ENCODE results near the gene LYZL6. TPM values are rescaled to one million over a fixed set of nuclear protein-coding genes. Genes with fewer than 3 reads are reported as not detected.
"Not testable (repeated sequence)": the region's sequence is repeated elsewhere in the genome, so short reads cannot be mapped to it uniquely, and the experiment has no call there.

Gene LYZL6
- total RNA-seq, 1 experiment from 2014 or later, result not detected

- H3K27me3 ChIP-seq, result no peaks in the 10 kb centered on the region
- H3K36me3 ChIP-seq, result no peaks in the 10 kb centered on the region
- no peaks in the 10 kb centered on the region for H3K9me3 ChIP-seq
- H3K4me3 ChIP-seq, result no peak overlapping the region
- no peak for DNase-seq
Measured at GRCh38 chr17:35898283-35899070, 45.0 kb downstream of the LYZL6 start.

DNA sequence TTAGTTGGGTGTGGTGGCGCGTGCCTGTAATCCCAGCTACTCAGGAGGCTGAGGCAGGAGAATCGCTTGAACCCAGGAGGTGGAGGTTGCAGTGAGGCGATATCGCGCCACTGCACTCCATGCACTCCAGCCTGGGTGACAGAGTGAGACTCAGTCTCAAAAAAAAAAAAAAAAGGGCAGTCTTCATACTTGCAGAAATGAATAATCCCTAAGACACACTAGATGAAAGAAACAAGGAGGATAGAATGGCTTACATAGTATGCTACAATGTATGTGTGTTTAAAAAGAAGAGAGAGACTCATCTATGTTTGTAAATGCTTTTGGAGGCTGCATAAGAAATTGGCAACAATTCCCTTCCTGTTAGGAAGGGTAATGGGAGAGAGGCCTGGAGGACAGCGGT is 45.7 kb downstream of the LYZL6 start:
- not testable (repeated sequence) for H3K27me3 ChIP-seq, H3K4me3 ChIP-seq, H3K9me3 ChIP-seq, DNase-seq, H3K36me3 ChIP-seq

DNA sequence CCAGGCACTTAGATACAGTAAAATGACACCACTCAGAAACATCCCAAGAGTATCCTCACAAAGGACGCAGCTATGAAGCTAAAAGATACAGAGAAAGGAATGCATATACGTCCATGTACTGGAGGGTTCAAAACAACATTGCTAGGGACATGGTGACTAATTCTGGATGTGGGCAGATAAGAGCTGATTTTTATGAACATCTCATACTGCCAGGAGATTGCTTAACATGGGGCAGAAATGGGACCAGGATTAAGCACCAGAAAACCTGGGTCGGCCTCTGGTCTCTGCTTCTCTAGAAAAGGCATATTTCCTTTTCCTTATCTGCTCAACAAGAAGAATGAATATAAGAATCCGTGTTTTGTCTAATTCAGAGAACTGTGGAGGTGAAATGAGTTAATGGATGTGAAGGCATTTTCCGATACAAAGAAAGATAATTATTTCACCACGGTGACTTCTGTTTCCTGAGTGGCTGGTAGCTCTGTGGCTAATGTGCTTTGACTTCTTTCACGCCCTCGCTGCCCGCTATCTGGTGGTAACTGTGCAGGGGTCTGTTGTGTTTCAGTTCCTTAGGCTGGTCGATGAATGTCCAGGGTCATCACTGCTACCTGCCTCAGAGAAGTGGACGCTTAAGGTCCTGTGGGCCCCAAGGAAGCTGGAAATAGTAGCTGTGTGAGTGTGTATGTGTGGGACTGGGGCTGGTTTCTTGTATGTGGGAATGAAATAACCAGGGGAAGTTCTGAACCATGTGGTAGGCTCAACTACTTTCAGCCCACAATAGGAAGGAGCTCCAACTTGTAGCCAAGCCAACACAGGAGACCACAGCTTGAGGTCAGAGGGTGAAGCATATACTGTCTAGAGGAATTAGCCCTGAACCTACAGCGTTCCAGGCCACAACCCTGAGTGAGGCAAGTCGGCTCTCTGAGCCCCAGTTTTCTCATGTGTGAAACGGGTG is 47.6 kb downstream of the LYZL6 start:
- no peak for DNase-seq
- no peaks in the 10 kb centered on the region for H3K9me3 ChIP-seq
- H3K36me3 ChIP-seq, result no peaks in the 10 kb centered on the region
- no peak overlapping the region for H3K4me3 ChIP-seq
- H3K27me3 ChIP-seq, result no peaks in the 10 kb centered on the region

- H3K4me3 ChIP-seq, result no peak overlapping the region
- H3K27me3 ChIP-seq, result no peaks in the 10 kb centered on the region
- no peaks in the 10 kb centered on the region for H3K36me3 ChIP-seq
- DNase-seq, result no peak
- no peaks in the 10 kb centered on the region for H3K9me3 ChIP-seq
Measured at GRCh38 chr17:35894206-35894605, 49.3 kb downstream of the LYZL6 start.

GRCh38 chr17:35893751-35894150 is 49.8 kb downstream of the LYZL6 start:
- no peaks in the 10 kb centered on the region for H3K36me3 ChIP-seq

GRCh38 chr17:35892091-35893035 is 51.1 kb downstream of the LYZL6 start:
- Histone ChIP-seq H3K4me3 (no peak overlapping the region), H3K27me3 (no peaks in the 10 kb centered on the region), H3K9me3 (no peaks in the 10 kb centered on the region), H3K36me3 (no peaks in the 10 kb centered on the region)
- no peak for DNase-seq

More at GRCh38 chr17:35893751-35894150, 49.8 kb downstream of the LYZL6 start:
- Histone ChIP-seq H3K27me3 (no peaks in the 10 kb centered on the region), H3K4me3 (no peak overlapping the region), H3K9me3 (no peaks in the 10 kb centered on the region)
- no peak for DNase-seq

GRCh38 chr17:35891269-35891668 is 52.2 kb downstream of the LYZL6 start:
- H3K9me3 ChIP-seq, result no peaks in the 10 kb centered on the region
- no peaks in the 10 kb centered on the region for H3K36me3 ChIP-seq
- no peak overlapping the region for H3K4me3 ChIP-seq
- no peaks in the 10 kb centered on the region for H3K27me3 ChIP-seq
- no peak for DNase-seq

DNA sequence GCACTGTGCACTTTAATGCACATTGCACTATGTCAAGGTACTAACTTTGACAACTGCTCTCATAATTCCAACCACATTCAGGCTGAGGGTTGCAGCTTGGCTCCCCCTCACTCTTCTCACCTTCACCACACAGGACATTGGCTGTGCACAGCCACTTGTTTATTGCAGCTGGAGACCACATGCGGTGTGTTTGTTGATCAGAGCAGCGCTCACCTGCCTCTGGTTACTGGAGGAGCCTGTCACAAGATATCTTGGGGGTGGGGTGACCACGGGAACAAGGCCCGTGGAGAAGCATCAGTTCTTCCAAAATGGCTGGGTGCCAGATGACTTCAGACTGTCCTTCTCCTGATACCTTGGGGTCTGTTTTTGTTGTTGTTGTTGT is 52.7 kb downstream of the LYZL6 start:
- no peak overlapping the region for H3K4me3 ChIP-seq
- no peaks in the 10 kb centered on the region for H3K27me3 ChIP-seq
- H3K36me3 ChIP-seq, result no peaks in the 10 kb centered on the region
- no peaks in the 10 kb centered on the region for H3K9me3 ChIP-seq
- no peak for DNase-seq

DNA sequence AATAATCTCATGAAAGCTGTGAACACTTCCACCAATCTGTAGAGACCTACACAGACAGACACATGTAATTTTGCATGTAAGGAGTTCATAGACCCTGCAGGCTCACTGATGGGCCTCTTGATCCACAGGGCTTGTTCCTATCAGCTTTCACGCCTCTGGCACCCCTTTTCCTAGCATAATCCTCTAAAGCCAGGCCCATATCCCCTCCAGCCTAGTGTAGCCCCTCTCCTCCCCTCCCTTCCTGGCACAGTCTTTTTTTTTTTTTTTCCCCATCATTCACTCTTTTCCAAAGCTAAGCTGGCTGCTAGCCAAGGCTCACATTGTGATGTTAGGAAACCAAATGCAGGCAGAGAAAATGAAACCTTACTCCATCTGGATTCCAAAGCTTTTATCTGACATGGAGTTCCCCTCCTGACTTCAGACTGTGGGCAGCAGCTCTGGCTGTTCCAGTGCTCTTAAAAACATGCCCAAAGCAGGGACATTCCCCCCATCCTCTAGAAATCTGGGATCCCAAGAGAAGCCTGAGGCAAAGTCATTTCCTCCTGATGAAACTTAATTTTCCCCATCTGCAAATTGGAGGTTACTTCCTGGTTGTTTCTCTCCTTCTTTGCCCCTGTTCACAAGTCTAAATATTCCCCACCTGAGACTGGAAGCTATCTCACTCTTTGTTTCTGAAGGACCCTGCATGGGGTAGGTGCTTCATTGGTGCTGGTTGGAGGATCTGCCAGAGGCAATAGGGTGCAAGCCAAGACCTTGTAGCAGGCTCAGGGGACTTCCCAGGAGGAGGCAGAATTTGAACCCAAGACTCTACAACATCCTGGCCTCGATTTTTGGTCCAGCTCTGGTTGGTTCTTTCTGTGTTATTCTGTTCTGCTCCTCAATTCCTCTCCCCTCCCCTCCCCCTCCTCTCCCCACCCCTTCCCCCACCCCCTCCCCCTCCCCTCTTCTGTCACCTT is 53.4 kb downstream of the LYZL6 start:
- Histone ChIP-seq H3K27me3 (no peaks in the 10 kb centered on the region), H3K4me3 (no peak overlapping the region), H3K36me3 (no peaks in the 10 kb centered on the region), H3K9me3 (no peaks in the 10 kb centered on the region)
- no peak for DNase-seq

DNA sequence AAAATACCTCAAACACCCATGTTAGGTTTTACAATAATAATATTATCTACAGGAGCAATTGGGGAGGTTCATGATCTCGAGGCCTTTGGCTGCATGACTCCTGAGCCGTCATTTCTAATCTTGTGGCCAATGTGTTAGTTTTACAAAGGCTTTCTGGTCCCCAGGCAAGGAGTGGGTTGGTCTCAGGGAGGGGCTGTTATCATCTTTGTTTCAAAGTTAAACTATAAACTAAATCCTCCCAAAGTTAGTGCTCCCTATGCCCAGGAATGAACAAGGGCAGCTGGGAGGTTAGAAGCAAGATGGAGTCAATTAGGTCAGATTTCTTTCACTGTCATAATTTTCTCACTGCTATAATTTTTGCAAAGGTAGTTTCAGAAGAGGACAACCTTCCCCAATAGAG is 54.3 kb downstream of the LYZL6 start:
- no peak for DNase-seq
- Histone ChIP-seq H3K4me3 (no peak overlapping the region), H3K36me3 (no peaks in the 10 kb centered on the region), H3K9me3 (no peaks in the 10 kb centered on the region), H3K27me3 (no peaks in the 10 kb centered on the region)

Other genes starting within 250 kb of the LYZL6 start
- gene RASL10B, start 212.1 kb downstream of the LYZL6 start, total RNA-seq (2014; rRNA removed; shearing (Covaris generic); ENCODE audit: low replicate concordance), result 1.2 and 2.6 TPM in 2 replicates
- gene GAS2L2, start 190.5 kb downstream of the LYZL6 start, total RNA-seq (2014; rRNA removed; shearing (Covaris generic); ENCODE audit: low replicate concordance), result not detected in 2 replicates
- gene C17orf50, start 182.8 kb downstream of the LYZL6 start, total RNA-seq (2014; rRNA removed; shearing (Covaris generic); ENCODE audit: low replicate concordance), result not detected in 2 replicates
- not detected in 2 replicates for gene MMP28, start 148.1 kb downstream of the LYZL6 start, total RNA-seq (2014; rRNA removed; shearing (Covaris generic); ENCODE audit: low replicate concordance)
- gene TAF15, start 134.2 kb downstream of the LYZL6 start, total RNA-seq (2014; rRNA removed; shearing (Covaris generic); ENCODE audit: low replicate concordance), result 10.8 and 33.6 TPM in 2 replicates
- not detected in 2 replicates for gene HEATR9, start 74.8 kb downstream of the LYZL6 start, total RNA-seq (2014; rRNA removed; shearing (Covaris generic); ENCODE audit: low replicate concordance)
- 3.0 and 4.4 TPM in 2 replicates for gene CCL5, start 63.4 kb downstream of the LYZL6 start, total RNA-seq (2014; rRNA removed; shearing (Covaris generic); ENCODE audit: low replicate concordance)
- 0.89 and 2.5 TPM in 2 replicates for gene RDM1, start 12.9 kb downstream of the LYZL6 start, total RNA-seq (2014; rRNA removed; shearing (Covaris generic); ENCODE audit: low replicate concordance)
- not detected in 2 replicates for gene CCL16, start 37.8 kb upstream of the LYZL6 start, total RNA-seq (2014; rRNA removed; shearing (Covaris generic); ENCODE audit: low replicate concordance)
- not detected in 2 replicates for gene CCL14, start 43.0 kb upstream of the LYZL6 start, total RNA-seq (2014; rRNA removed; shearing (Covaris generic); ENCODE audit: low replicate concordance)
- not detected in 2 replicates for gene CCL15, start 57.8 kb upstream of the LYZL6 start, total RNA-seq (2014; rRNA removed; shearing (Covaris generic); ENCODE audit: low replicate concordance)
- not detected in 2 replicates for gene CCL23, start 74.3 kb upstream of the LYZL6 start, total RNA-seq (2014; rRNA removed; shearing (Covaris generic); ENCODE audit: low replicate concordance)
- not detected in 2 replicates for gene CCL18, start 120.6 kb upstream of the LYZL6 start, total RNA-seq (2014; rRNA removed; shearing (Covaris generic); ENCODE audit: low replicate concordance)
- gene CCL3, start 146.4 kb upstream of the LYZL6 start, total RNA-seq (2014; rRNA removed; shearing (Covaris generic); ENCODE audit: low replicate concordance), result not detected in 2 replicates
- not detected in 2 replicates for gene CCL4, start 160.1 kb upstream of the LYZL6 start, total RNA-seq (2014; rRNA removed; shearing (Covaris generic); ENCODE audit: low replicate concordance)
- not detected in 2 replicates for gene TBC1D3B, start 232.9 kb upstream of the LYZL6 start, total RNA-seq (2014; rRNA removed; shearing (Covaris generic); ENCODE audit: low replicate concordance)